ENCODE measurements around the gene ATP10B. TPM values are rescaled to one million over a fixed set of nuclear protein-coding genes. Genes with fewer than 3 reads are reported as not detected.

ATP10B gene
- total RNA-seq, 6 experiments from 2014 or later = not detected

GRCh38 chr5:160769301-160769700 is 82.7 kb downstream of the ATP10B start:
- TF ChIP-seq, protein P1, sequence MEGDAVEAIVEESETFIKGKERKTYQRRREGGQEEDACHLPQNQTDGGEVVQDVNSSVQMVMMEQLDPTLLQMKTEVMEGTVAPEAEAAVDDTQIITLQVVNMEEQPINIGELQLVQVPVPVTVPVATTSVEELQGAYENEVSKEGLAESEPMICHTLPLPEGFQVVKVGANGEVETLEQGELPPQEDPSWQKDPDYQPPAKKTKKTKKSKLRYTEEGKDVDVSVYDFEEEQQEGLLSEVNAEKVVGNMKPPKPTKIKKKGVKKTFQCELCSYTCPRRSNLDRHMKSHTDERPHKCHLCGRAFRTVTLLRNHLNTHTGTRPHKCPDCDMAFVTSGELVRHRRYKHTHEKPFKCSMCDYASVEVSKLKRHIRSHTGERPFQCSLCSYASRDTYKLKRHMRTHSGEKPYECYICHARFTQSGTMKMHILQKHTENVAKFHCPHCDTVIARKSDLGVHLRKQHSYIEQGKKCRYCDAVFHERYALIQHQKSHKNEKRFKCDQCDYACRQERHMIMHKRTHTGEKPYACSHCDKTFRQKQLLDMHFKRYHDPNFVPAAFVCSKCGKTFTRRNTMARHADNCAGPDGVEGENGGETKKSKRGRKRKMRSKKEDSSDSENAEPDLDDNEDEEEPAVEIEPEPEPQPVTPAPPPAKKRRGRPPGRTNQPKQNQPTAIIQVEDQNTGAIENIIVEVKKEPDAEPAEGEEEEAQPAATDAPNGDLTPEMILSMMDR (IDR thresholded peaks at IDR 0.05) = no peak
- no peaks in the 10 kb centered on the region for H3K4me1 Mint-ChIP-seq (ENCODE audit: low read depth)
- DNase-seq = no peak
- peaks cover 1% of the 10 kb centered on the region for H3K27me3 Mint-ChIP-seq (ENCODE audit: insufficient read depth)
- peaks cover 7% of the 10 kb centered on the region for H3K9me3 Mint-ChIP-seq
- H3K36me3 Mint-ChIP-seq (ENCODE audit: low read depth) = no peaks in the 10 kb centered on the region
- no peak overlapping the region for H3K4me3 Mint-ChIP-seq
- no peak overlapping the region for H3K27ac Mint-ChIP-seq

- Mint-ChIP-seq H3K27me3 (ENCODE audit: insufficient read depth) (peaks cover 1% of the 10 kb centered on the region), H3K9me3 (peaks cover 23% of the 10 kb centered on the region), H3K27ac (no peak overlapping the region), H3K36me3 (ENCODE audit: low read depth) (no peaks in the 10 kb centered on the region), H3K4me3 (no peak overlapping the region), H3K4me1 (ENCODE audit: low read depth) (no peaks in the 10 kb centered on the region)
- TF ChIP-seq, protein P1 (IDR thresholded peaks at IDR 0.05) = no peak
- no peak for DNase-seq
These were observed 84.9 kb downstream of the ATP10B start for GRCh38 chr5:160767062-160767461.

- Mint-ChIP-seq H3K36me3 (ENCODE audit: low read depth) (no peaks in the 10 kb centered on the region), H3K4me1 (ENCODE audit: low read depth) (no peaks in the 10 kb centered on the region), H3K4me3 (no peak overlapping the region), H3K27me3 (ENCODE audit: insufficient read depth) (no peaks in the 10 kb centered on the region), H3K27ac (no peak overlapping the region), H3K9me3 (peaks cover 40% of the 10 kb centered on the region)
- TF ChIP-seq, protein P1 (IDR thresholded peaks at IDR 0.05) = no peak
- DNase-seq = no peak
These were observed 92.0 kb downstream of the ATP10B start for GRCh38 chr5:160760008-160760407.

DNA sequence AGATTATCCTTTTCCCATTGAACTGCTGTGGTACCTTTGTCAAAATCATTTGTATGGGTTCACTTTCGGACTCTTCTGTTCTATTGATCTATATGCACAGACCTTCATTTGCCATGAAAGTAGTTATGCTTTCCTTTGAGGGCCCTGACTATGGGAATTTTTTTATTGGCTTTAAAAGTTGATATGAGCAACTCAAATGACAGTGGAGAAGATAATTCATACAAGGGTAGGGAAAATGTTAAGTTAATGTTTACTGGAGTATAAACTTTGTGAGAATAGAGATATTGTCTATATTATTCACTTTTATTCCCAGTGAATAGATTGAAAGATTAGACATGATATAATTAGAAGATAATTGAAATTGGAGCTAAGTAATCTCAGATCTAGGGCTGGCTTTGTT is 94.8 kb downstream of the ATP10B start:
- Mint-ChIP-seq H3K36me3 (ENCODE audit: low read depth) (no peaks in the 10 kb centered on the region), H3K4me3 (no peak overlapping the region), H3K9me3 (peaks cover 18% of the 10 kb centered on the region; the same call in 1 of the 2 replicates), H3K4me1 (ENCODE audit: low read depth) (no peaks in the 10 kb centered on the region), H3K27me3 (ENCODE audit: insufficient read depth) (no peaks in the 10 kb centered on the region), H3K27ac (no peak overlapping the region)
- TF ChIP-seq, protein P1 (IDR thresholded peaks at IDR 0.05) = no peak
- DNase-seq = no peak

DNA sequence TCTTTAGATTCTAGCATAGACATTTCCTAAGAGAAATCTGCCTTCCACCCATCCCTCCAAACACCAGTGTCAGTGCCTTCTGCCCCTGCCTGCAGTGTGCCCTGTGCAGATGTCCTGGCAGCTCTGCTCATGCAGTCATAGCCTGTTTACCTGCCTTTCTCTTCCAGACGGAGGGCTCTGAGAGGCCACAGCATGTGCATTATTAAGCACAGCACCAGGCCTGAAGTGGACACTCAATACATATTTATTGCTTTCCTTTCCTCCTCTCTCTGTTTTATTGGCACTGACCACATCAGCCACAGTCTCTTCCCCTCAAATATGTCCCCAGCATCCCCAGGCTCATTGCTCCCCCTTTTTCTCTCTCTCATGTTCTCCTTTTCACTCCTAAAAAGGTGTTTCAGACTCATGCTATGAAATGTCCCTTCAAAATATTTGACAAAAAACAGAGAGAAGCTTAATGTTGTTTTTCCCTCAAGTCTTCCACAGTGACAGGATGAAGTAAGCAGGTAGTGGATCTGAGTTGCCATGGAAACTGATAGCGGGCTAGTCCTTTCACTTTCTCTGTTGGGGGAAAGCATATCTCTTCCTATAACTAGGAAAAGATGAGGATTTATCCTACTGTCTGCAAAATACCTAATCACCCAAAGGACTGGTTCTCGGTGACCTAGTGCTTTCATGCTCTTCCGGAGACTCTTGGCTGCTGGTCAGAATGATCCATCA is 100.9 kb downstream of the ATP10B start:
- Mint-ChIP-seq H3K27me3 (ENCODE audit: insufficient read depth) (no peaks in the 10 kb centered on the region), H3K9me3 (peaks cover 10% of the 10 kb centered on the region; the same call in 1 of the 2 replicates), H3K4me1 (ENCODE audit: low read depth) (no peaks in the 10 kb centered on the region), H3K4me3 (no peak overlapping the region), H3K27ac (no peak overlapping the region), H3K36me3 (ENCODE audit: low read depth) (no peaks in the 10 kb centered on the region)
- no peak for DNase-seq
- TF ChIP-seq, protein P1 (IDR thresholded peaks at IDR 0.05) = no peak

Measured in HFFc6 (cell line).